HG02642 (cell line): Measurements from ENCODE around the gene SPOCK1.
"Not testable (repeated sequence)": the region's sequence is repeated elsewhere in the genome, so short reads cannot be mapped to it uniquely, and the experiment has no call there.

Experiments
- ATAC-seq: cut with Tn5 transposase; IDR thresholded peaks from one replicate; pipeline ENCODE4 v1.9.1; 2021; ENCODE audit warnings: mild to moderate bottlenecking; ENCODE audit not compliant: unreplicated experiment, poor library complexity

The SPOCK1 gene

GRCh38 chr5:137400571-137400970 is 98.6 kb downstream of the SPOCK1 start:
- ATAC-seq = no peak

- no peak for ATAC-seq
Measured at GRCh38 chr5:137399911-137400310, 99.2 kb downstream of the SPOCK1 start.

DNA sequence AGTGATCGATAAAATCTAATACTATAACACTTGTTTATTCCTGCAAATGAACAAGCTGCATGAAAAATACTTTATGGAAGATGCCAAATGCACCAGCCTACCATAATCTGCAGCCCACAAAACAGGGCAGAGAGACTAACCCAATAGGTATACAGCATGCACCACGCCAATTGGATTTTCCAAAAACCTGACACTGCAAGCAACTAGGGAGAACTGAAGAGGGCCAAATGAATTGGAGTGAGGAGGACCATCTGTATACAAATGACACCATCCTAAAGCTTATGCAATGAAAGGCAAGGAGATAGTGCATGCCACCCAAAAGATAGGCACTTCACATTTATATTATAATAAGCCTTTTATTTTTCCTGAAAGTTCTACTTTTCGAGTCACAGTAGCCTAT is 100.4 kb downstream of the SPOCK1 start:
- ATAC-seq = no peak

DNA sequence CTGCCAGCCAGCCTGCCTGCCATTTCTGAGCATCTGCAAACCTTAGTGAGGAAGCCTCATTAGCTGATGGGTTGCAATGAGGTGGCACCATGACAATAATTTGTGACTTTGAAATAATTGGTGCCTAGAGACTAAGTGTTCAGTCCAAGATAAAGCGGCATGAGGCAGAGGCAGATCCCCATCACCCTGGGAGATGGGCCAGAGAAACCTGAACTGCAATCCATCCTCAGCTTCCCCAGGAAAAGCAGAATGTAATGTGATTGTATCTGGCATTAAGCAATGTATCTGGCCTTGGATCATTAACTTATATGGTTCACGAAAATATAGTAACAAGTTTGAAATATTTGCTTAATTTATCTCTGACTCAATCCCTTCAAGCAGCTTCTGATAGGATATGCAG is 101.0 kb downstream of the SPOCK1 start:
- ATAC-seq = no peak

DNA sequence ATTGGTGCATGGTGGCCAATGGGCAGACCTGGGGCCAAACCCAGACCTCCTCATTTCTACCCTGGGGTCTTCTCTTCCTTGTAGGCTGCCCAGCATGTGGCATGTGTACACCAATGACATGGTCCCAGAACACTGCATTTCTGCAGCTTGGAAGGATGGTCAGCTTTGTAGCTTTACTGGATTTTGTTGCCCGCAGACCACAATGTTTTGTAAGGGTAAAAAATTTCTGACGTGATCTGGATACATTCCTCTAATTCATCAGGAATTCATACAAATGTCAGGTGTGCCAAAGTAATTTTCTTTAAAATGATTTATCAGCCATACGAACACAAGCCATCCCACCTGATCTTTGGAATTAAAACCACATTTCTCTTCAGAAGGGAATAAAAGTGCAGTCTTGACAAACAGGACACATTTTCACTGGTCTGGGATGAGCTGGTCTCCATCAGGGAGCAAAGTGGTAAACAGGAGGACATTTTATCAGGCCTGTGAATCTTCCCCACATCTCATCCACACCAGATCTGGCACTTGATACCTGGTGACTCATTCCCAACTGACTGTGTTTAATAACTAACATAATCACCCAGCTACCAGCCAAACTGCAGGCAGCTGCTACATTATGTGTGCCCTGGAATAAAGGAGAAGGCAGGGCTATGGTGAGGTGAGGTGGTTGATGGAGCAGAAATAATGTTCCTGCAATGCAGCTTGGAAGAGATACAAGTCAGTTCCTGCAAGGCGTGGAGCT is 103.9 kb downstream of the SPOCK1 start:
- ATAC-seq = no peak

DNA sequence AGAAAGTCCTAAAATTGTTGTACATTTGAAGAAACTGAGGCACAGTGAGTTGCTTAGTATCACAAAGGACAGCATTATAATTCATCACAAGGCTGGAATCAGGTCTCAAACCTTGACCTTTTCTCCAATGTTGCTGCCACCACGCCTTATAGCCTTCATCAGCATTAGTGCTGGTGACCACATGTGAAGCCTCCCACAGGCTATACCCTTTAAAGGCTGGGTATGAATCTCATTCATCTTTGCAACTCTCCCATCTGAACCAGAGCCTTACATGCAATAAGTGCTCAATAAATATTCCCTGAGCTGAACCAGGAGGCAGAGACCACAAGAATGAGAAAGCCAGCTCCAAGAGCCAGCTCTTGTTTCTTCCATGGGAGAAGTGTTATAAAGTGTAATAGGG is 104.7 kb downstream of the SPOCK1 start:
- no peak for ATAC-seq

DNA sequence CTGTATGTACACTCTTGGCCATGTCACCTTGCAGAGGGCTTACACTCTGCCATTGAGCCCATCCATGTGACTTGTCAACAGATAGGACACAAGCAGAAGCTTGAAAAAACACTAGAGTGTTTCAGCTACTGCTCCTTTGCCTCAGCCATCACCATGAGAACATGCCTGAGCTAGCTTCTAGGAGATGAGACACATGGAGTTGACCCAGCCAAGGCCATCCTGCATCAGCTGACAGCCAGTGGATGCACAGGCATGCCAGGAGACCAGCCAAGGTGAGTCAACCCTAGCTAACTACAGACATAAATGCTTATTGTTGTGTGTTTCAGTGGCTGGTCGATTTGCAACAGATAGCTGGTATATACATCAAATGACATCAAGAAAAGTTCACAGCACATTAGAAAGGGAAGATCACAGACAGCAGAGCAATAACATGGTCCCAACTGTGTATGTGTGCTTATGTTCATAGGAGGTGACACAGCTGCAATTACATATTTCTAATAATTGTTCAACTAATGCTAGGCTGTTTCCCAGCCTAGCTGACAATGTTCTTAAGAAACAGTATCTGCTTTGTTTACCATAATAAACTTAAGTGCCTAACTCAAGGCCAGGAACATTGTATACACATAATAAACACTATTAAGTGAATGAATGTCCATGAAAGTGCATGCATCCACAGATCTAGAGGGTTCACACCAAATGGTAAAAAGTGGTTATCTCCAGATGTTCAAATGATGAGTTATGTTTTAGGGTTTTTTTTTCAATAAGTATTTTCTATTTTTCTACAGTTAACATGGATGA is 105.7 kb downstream of the SPOCK1 start:
- no peak for ATAC-seq

- ATAC-seq = no peak
Measured at GRCh38 chr5:137392261-137392660, 106.9 kb downstream of the SPOCK1 start.

- ATAC-seq = not testable (repeated sequence)
Measured at GRCh38 chr5:137391044-137391443, 108.1 kb downstream of the SPOCK1 start.

DNA sequence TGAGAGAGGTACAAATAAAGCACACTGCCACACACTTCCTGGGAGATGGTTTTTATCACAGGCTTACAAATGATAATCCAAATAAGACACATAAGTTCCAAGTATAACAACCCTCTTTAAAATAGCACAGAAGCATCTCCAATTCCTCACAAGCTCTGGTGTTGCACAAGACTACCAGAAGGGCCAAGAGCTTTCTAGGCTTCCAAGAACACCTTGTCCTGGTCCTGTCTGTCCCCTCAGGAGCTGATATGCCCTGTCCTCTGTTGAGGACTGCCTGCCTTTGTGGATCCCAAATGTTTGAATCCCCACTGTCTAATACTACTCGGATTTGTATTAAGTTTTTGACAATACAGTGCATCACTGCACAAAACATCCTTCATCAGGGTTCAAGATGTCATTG is 110.1 kb downstream of the SPOCK1 start:
- no peak for ATAC-seq

GRCh38 chr5:137385064-137385463 is 114.1 kb downstream of the SPOCK1 start:
- no peak for ATAC-seq

- no peak for ATAC-seq
Measured at GRCh38 chr5:137383909-137384308, 115.2 kb downstream of the SPOCK1 start.

DNA sequence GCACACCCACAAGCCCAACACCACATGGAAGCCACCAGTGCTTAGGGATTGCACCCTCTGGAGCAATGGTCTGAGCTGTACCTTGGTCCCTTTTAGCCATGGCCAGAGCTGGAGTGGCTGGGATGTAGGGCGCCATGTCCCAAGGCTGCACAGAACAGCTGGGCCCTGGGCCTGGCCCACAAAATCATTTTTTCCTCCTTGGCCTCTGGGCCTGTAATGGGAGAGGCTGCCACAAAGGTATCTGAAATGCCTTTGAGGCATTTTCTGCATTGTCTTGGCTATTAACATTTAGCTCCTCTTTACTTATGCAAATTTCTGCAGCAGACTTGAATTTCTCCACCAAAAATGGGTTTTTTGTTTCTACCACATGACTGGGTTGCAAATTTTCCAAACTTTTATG is 117.6 kb downstream of the SPOCK1 start:
- no peak for ATAC-seq

DNA sequence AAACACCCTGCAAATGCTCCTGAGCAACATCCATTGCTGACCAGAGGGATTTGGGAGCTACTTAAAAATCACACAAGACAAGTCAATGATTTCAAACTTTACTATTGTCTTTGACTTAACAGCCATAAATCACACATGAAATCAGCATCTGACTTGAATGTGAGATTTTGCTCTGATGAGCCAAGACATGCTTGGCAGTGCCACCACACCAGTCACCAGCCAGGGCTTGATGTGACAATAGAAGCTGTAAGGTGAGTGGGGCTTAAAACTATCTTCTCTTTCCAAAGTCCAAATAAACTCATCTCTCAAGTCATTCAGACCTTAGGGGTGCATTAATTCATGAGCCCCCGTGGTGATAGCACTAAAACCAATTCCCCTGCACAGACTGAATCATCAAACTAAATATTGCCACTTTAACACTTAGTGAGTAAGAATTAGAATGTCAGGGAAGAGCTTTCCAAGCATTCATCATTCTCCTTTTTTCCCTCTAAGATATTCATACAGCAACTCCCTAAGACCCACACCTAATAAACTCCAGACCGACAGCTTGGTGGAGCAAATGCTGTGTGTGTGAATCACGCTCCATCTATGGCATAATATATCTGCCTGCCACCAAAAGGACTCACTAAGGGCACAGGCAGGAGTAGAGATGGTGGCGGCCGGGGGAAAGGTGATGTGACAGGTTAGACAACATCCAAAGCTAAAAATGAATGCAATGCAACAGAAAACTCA is 119.4 kb downstream of the SPOCK1 start:
- ATAC-seq = no peak

DNA sequence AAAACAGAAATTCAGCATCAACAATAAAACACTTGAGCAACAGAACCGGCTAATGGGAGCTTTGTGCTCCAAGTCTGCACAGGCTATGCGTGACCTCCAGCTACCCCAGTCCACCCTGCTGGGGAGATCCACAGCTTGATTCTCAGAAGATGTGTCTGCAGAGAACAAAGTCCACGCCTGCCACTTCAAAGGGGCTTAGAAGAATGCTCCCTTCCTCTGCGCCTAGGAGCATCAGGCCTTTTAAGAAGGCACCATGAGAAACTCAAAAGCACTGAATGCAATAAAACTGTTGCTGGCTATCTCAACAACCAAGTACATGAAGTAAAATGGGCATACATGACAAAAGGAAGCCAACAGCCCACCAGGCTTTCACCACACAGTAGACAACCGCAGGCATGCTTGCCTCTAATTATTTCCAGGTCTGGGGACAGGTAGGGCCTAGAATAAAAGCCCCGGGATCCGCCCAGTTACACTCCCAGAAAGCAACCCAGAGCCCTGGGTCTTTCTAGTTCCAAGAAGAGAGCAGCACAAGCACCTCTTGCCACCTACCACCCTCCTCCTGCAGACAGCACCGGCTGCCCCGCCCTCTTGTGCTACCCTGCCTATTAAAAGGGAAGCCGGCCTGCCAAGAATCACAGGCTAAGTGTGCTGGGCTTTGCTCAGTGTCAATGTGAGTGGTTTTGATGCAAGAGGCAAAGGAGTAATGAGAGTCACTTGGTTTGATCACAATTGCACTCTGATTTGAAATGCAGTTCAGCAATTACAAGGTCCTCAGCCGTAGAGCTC is 123.2 kb downstream of the SPOCK1 start:
- no peak for ATAC-seq

GRCh38 chr5:137374110-137374714 is 124.9 kb downstream of the SPOCK1 start:
- no peak for ATAC-seq

DNA sequence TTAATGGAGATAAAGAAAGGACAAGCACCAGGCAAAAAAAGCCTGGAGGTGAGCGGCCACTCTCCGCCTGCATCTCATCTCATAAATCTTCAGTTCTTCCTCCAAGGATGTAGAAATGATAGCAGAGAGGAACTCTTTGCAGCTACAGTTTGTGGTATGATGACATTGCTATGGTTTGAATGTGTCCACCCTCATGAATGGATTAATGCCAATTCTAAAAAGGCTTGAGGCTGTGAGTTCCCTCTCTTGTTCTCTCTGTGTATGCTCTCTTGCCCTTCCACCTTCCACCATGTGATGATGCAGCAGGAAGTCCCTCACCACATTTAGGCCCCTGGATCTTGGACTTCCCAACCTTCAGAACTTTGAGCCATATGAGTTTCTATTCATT is 126.4 kb downstream of the SPOCK1 start:
- no peak for ATAC-seq

DNA sequence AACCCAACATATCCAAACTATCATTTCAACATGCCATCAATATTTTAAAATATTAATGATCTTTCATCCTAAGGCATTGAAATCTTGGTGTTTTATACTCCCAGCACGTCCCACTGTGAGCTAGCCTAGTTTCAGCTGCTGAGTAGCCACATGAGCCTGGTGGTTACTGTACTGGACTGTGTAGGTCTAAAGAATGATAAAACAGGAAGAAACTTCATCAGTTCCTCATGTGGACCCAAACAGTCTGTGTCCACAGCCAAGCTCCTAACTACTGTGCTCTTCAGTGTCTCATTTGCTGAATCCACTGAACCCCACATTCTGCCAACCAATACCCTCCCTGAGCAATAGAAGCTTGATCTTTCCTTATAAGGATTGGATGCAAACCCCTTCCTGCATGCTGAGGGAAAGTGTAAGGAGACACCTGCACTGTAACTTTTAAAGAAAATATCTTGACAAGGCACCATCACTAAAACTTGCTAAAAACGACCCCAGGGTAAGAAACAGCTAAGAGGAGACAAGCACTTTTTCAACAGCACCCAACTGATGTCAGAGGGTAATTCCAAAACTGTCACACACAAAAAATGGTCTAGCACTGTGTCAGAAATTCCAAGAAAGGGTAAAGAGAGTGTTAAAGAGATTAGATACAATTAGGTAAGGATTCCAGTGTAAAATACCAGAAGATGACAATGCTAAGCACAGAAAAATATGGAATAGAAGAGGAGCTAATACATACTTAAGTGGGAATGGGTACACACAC is 126.9 kb downstream of the SPOCK1 start:
- ATAC-seq = no peak
